ENCODE measurements around the gene EFNB3.

EFNB3 gene, protein sequence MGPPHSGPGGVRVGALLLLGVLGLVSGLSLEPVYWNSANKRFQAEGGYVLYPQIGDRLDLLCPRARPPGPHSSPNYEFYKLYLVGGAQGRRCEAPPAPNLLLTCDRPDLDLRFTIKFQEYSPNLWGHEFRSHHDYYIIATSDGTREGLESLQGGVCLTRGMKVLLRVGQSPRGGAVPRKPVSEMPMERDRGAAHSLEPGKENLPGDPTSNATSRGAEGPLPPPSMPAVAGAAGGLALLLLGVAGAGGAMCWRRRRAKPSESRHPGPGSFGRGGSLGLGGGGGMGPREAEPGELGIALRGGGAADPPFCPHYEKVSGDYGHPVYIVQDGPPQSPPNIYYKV
- 0 to 0.11 (median 0.03) reads per million in 18 experiments for total RNA-seq

DNA sequence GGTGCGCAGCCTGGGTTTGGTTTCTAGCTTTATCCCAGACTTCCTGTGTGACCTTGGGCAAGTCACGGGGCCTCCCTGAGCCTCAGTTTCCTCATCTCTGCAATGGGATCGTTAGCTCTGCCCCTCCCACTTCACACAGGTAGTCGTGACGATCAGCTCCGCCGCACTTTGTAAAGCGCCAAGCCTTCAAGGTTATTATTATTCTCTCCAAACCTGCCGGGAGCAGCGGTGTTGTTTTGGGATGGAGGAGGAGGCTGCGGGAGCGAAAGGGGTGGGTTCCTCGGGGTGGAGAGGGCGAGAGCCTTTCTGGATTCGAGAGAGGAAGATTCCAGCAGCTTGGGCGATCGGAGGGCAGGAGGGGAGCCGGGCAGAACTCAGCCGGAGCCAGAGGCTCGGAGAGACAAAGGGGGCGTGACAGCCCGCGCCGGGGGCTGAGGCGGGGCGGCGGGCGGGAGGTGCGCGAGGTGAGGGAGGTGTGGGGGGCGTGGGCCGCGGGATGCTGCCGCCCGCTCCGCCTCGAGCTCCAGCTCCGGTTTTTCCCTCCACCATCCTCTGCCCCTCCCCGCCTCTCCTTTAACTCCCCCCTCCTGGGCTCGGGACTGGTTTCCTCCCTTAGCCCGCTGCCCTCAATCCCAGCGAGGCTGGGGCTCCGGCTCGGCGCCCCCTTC is at the start of gene EFNB3:
Gene EFNB3 (plus strand): TSS at position 602 of the 668 bp plus-strand sequence. CDS start 397 bp downstream, outside the sequence.
- no peak for DNase-seq

DNA sequence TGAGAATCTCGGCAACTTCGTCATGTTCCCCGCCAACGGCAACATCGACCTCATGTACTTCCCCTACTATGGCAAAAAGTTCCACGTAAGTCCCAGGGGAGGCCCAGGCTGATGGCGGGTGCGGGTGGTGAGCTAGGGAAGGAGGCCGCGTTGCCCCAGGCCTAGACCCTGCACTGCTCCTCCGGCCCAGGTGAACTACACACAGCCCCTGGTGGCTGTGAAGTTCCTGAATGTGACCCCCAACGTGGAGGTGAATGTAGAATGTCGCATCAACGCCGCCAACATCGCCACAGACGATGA is 49.5 kb upstream of the EFNB3 start:
- DNase-seq, result peak in 1 of 2 donors; percentile 27

DNA sequence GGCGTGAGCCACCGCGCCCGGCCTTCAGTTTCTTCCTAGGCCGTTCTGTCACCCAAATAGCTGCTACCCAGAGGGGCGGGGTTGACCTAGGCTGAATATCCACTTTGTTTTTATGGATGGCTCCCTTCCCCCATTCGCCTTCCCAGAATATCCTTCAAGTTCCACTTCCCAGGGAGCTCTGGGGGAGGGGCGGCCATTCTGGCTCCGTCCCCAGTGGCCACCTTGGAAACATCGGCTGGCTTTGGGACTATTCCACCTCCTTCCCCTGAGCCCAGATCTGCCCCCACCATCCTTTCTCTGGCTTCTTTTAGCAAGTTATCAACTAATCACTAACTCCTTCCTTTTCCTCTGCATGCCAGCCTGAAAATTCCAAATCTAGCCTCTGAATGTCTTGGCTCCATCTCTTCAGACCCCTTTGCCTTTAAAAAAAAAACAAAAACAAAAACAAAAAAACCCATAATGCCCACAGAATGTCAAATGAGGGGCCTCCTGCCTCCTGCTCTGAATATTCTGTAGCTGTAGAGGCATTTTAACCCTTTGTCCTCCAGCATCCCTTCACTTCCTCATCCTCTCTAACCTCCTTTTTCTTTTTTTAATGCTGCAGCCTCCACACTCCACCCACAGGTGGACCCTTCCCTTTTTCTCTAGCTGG is 47.9 kb upstream of the EFNB3 start:
- DNase-seq, result peak in 1 of 2 donors; percentile 21

DNA sequence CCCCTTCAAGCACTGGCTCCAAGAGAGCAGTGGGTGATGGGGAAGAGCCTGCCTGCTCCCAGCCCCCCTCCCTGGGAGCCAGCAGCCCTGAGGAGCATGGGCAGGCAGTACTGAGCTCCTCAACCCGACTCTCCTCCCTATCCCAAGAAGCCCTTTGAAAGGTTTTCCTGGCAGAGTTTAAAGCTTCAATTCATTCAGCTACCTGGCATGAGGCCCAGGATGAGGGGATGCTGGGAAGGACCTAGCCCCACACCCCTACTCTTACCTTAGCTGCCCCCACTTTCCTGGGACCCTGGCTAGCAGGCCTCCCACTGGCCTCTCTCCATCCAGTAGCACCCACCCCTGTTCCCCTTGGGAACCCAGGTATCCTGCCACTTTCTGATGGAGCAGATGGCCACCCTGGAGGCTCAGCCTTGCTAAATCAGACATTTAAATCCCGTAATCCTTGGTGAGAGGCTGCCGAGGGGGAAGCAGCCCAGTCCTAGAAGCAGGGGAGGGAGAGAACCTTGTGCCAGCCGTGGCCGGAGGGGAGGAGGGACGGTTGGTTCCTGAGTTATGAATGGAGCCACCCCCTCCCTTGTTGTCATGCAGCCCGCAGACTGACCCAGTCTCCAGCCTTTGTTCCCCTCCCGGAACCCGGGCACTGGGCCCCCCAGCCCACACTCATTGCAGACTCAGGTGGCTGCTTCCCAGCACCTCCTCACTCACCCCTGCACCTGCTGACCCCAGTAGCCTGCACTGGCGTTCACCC is 37.2 kb upstream of the EFNB3 start:
- no peak for DNase-seq

DNA sequence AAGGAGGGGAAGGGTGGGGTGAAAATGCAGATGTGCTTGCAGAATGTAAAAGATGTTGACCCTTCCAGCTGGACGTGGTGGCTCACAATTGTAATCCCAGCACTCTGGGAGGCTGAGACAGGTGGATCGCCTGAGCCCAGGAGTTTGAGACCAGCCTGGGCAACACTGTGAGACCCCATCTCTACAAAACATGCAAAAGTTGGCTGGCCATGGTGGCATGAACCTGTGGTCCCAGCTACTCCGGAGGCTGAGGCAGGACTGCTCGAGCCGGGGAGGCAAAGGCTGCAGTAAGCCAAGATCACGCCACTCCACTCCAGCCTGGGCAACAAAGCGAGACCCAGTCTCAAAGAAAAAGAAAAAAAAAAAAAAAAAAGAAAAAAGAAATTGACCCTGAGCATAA is 36.5 kb upstream of the EFNB3 start:
- DNase-seq, result no peak

DNA sequence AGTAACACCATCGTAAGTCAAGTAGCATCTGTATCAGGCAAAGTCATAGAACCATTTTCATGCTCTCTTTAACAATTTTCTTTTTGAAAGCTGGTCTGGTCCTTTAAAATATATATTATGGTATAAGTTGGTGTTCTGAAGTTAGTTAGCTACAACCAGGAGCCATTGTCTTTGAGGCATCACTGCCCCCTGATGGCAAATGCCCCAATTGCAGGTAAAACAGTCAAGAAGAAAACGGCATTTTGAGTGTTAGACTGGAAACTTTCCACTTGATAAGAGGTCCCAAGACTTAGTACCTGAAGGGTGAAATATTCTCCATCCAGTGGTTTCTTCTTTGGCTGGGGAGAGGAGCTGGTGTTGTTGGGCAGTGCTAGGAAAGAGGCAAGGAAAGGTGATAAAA is 31.8 kb upstream of the EFNB3 start:
- DNase-seq, result peak; percentile 70 to 71

DNA sequence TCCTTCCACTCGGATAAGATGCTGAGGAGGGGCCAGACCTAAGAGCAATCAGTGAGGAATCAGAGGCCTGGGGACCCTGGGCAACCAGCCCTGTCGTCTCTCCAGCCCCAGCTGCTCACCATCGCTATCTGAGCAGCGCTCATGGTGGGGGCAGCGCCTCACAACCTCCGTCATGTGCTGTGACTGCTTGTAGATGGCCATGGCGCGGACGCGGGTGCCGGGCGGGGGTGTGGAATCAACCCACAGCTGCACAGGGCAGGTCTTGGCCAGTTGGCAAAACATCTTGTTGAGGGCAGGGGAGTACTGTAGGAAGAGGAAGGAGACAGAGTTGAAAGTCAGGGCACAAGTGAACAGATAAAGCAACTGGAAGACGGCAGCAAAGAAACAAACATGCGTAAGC is 30.1 kb upstream of the EFNB3 start:
- no peak for DNase-seq

DNA sequence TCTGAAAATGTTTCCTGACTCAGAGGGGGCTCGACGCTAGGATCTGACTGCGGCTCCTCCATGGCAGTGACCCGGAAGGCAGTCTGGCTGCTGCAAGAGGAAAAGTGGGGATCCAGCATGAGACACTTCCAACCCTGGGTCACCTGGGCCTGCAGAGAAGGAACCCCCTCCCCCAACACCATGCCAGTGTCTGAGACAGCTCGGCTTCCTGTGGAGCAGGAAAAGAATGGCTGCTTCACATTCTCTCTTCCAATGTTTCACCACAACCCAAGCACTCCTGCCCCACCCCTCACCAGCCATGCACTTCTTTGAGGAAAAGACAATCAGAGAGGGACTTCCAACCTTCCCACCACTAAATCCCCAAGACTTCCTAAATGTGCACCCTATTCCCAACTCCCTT is 28.5 kb upstream of the EFNB3 start:
- no peak for DNase-seq

DNA sequence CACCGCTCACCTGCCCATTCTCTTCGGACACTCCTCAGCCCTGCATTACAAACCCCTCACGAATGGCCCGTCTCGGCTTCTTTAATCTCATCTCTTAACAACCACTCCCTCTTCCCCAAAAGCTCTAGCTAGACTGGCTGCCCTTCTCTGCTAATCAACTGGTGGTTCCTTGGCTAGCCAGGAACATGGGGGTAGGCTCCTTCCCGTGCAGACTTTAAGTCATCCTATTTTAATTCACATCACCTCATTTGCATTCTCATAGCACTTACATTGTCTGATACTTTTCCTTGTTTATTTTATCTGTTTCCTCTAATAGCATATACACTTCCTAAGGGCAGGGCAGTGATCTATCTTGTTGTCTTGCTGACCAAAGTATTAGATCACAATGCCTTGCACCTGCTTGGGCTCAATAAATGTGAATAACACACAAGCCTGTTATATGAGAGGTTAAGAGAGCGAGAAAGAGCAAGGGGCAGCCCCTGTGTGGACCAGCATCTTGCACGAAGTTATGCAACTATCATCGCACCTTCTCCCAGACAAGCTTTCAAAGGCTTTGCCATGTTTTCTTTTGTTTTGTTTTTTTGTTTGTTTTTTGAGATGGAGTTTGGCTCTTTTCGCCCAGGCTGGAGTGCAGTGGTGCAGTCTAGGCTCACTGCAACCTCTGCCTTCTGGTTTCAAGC is 27.5 kb upstream of the EFNB3 start:
- no peak for DNase-seq

DNA sequence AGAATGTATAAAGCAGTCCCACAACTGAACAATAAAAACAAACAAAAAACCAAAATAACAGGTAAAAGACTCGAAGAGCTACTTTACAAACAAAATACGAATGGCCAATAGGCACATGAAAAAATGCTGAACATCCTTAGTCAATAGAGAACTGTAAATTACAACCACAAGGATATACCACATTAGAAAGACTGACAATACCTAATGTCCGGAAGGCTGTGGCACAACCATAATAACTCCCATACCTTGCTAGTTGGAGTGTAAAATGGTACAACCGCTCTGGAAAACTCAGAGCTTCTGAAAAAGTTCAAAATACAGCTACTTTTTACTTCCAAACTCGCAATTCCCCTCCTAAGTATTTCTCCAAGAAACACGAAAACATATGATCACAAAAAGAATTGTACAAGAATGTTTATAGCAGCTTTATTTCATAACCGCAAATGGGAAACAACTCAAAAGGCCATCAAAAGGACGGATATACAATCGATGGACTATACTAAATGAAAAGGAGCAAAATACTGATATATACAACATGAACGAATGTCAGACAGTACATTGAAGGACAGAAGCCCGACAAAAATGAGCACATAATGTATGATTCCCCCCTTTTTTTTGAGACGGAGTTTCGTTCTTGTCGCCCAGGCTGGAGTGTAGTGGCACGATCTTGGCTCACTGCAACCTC is 20.0 kb upstream of the EFNB3 start:
- DNase-seq, result no peak

DNA sequence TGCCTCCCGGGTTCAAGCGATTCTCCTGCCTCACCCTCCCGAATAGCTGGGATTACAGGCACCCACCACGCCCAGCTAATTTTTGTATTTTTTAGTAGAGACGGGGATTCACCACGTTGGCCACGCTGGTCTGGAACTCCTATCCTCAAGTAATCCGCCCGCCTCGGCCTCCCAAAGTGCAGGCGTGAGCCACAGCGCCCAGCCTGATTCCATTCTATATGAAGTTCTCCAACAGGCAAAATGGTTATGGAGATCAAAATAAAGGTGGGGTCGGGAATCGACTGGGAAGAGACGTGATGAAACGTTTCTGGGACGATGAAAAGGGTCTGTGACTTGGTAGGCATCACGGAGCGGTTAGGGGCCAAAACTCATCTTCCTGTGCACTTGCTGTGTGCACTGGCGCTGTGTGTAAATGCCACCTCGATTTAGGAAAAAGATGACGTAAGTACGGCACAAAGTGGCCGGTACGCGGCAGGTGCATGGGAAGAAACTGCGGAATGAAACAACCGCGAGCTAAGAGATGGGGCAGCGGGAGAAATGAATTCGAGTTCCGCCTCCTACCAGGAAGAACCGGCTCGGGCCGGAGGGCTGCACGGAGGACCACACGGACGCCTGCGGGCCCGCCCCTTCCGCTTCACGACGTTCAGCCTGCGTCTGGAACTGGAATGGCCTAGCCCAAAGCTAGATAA is 19.3 kb upstream of the EFNB3 start:
- DNase-seq, result peak; percentile 97

DNA sequence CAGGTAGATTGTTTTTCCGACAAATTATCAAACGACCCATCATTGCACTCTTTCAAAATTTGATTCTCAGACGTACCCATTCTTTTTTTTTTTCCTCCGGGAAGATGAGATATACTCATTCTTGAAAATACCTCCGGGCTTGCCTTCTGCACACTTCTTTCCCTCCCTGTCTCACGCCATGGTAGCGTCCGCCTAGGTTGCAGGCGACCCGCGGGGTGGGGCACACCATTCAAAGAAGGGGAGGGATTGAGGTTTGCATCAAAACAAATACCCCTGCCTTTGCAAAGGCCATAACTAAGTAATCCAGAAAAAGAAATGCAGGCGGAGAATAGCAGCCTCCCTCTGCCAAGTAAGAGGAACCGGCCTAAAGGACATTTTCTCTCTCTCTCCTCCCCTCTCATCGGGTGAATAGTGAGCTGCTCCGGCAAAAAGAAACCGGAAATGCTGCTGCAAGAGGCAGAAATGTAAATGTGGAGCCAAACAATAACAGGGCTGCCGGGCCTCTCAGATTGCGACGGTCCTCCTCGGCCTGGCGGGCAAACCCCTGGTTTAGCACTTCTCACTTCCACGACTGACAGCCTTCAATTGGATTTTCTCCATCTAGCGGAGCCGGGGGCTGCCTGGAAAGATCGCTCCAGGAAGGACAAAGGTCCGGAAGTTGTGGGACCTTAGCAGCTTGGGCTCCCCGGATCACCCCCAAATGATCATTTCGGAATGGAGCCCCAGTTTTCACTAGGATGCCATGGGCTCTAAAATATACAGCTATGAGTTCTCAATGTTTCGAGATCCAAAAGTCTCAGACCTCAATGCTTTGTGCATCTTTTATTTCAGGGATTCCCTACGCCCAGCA is 18.6 kb upstream of the EFNB3 start:
- DNase-seq, result peak; percentile 76 to 81

DNA sequence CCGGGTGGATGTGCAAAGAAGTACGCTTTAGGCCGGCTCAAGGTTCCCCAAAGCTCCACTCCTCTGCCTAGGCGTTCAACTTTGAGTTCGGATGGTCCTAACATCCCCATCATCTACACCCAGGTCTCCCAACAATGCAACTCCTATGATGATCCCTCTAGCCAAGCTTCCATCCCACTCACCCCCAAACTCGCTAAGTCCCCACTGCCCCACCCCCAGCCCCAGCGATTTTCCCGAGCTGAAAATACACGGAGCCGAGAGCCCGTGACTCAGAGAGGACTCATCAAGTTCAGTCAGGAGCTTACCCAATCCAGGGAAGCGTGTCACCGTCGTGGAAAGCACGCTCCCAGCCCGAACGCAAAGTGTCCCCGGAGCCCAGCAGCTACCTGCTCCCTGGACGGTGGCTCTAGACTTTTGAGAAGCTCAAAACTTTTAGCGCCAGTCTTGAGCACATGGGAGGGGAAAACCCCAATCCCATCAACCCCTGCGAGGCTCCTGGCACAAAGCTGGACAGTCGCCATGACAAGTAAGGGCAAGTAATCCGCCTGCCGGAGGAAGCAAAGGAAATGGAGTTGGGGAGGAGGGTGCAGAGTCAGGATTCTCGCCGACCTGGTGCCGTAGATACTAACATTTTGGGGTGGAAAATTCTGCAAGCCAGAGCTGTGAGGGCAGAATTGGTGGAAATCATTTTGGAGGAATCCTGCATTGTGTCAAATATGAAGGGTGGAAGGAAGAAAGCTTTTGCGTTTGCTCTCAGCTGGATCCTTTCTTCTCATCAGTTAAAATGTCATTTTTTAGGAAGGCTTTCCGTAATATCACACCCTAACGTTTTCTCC is 17.7 kb upstream of the EFNB3 start, which contains the start of gene TP53:
Gene TP53 (minus strand): TSS at position 419 of the 836 bp plus-strand sequence. CDS start 10,896 bp downstream, outside the sequence.
- DNase-seq, result peak; percentile 92

DNA sequence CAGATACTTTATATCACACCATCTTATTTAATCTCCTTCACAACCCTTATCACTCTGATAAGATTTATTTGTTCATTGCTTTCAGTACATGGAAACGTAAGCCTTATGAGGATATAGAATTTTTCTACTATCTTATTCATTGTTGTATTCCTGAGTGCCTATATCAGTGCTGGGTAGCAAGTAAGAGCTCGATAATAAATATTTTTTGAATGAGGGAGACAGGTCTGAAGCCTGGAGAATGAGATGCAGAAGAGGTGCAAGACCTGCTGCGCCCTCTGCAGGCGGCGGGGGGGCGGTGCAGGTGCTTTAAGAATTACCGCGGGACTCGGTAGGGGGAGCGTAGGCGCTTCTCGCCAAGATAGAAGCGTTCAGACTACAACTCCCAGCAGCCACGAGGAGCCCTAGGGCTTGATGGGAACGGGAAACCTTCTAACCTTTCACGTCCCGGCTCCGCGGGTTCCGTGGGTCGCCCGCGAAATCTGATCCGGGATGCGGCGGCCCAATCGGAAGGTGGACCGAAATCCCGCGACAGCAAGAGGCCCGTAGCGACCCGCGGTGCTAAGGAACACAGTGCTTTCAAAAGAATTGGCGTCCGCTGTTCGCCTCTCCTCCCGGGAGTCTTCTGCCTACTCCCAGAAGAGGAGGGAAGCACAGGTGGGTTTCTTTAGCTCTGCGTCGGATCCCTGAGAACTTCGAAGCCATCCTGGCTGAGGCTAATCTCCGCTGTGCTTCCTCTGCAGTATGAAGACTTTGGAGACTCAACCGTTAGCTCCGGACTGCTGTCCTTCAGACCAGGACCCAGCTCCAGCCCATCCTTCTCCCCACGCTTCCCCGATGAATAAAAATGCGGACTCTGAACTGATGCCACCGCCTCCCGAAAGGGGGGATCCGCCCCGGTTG is 16.8 kb upstream of the EFNB3 start, which contains the start of gene WRAP53:
Gene WRAP53 (plus strand): TSS at position 570 of the 900 bp plus-strand sequence. CDS start 172 bp downstream, at position 742.
- peak; percentile 99 for DNase-seq

DNA sequence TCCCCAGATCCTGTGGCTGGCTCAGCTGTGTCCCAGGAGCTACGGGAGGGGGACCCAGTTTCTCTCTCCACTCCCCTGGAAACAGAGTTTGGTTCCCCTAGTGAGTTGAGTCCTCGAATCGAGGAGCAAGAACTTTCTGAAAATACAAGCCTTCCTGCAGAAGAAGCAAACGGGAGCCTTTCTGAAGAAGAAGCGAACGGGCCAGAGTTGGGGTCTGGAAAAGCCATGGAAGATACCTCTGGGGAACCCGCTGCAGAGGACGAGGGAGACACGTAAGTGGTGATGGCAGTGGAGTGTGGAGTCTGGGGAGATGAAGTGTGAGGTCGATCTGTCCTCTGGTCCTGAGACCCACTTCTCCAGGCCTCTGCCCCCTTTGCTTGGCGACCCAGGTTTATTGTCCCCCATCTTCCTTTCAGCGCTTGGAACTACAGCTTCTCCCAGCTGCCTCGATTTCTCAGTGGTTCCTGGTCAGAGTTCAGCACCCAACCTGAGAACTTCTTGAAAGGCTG is 16.1 kb upstream of the EFNB3 start:
- DNase-seq, result no peak

DNA sequence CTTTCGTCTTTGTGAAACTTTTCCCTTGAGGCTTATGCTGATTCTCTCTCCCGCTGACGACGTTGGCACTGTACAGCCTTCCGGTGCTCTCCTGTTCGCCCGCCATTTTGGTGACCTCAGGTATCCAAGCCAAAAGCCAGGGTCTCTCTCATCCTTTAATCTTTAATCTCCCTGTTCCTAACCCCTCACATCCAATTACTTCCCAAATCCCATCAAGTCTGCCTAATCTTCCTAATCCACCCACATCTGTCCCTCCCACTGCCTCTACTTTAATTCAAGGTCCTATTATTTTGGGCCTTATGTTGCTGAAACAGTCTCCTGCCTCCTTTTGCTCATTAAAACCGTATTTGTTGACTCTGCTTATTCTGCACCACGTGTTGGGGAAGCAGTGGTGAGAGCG is 9.4 kb upstream of the EFNB3 start:
- no peak for DNase-seq

DNA sequence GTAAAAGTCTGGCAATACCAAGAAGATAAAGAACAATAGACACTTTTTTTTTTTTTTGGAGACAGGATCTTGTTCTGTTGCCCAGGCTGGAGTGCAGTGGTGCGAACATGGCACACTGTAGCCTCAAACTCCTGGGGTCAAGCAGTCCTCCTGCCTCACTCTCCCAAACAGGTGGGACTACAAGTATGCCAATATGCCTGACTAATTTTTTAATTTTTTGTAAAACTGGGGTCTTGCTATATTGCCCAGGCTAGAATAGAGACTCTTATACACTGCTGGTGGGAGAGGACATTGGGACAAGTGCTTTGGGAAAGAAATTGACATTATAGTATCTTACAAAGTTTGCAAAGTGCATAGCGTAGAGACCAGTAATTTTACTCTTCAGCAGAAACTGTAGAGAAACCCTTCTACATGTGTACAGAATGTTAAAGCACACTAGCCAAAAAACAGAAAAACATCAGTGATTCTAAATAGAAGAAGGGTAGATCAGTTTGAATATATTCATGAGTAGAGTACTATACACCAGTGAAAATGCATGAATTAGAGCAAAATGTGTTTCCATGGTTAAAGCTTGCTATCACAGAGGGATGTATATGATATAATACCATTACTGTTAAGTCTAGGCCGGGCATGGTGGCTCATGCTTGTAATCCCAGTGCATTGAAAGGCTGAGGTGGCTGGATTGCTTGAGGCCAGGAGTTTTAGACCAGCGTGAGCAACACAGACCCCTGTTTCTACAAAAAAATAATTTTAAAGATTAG is 7.0 kb upstream of the EFNB3 start:
- no peak for DNase-seq

Measured in inflammatory macrophage (primary cell).